ENCODE data around the gene ATP2B2. TPM values are rescaled to one million over a fixed set of nuclear protein-coding genes. Genes with fewer than 3 reads are reported as not detected.

Gene ATP2B2
- total and polyA plus RNA-seq, 10 of the 15 experiments (the other 5 are each of a cell fraction or from before 2014, with no cell fraction given) = 0.04 TPM; not detected in 9

DNA sequence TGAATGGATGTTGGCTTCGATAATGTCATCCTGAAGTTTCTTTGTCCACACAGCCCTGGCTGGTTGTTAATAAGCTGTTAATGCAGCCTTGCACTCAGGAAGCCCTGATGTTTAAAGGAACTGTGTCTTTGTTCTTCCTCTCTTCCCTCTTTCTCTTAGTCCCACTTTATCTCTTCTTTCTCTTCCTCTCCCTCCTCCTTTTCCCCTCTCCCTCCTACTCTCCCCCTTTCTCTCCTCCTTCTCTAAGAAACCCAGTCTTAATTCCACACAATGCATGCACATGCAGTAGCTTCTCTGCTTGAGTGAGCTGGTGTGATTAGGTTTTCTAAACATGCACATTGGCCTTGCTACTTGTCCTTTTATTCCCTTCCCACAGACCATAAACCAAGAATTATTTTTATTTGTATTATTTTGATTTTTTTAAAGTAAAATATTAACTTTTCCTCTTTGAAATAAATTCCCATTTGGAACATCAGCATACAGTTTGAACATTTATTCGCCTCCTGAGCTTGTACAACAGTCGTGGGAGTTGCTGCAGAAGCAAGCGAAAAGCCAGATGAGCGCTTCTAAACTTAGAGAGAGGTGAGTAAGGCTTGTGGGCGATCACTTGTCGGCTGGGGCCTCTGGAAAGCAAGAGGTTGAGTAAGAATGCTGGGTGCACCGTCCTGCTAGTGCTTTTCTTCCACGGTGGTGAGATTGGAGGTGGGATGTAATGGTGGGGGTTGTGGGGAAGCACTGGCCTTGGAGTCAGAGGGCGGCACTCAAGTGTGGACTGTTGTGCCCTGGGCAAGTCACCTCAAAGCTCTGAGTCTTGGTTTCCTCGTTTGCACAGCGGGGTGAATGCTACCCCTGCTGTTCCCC is 219.9 kb downstream of the ATP2B2 start:
- H3K9ac ChIP-seq (ENCODE audit: control insufficient read depth, insufficient read depth, low read length) = no peak overlapping the region
- ChIA-PET CTCF (interaction anchor here (0.8 kb wide), 1 partner anchor 351 kb away, joined by 4 read pairs; no protein-coding TSS in a partner anchor), RAD21 (ENCODE audit: unreplicated experiment) (no interaction called here), SMC1A (ENCODE audit: uncharacterized antibody, unreplicated experiment) (interaction anchor here (1.2 to 1.6 kb wide), 2 partner anchors 11 to 37 kb away, joined by 4 read pairs; no protein-coding TSS in a partner anchor), POLR2A (interaction anchor here (0.8 to 1.0 kb wide), 2 partner anchors 20 to 22 kb away, joined by 3 to 6 read pairs; no protein-coding TSS in a partner anchor)
- H3K4me1 ChIP-seq (ENCODE audit: control insufficient read depth, insufficient read depth, low read length) = peaks cover 7% of the 10 kb centered on the region; the same call in 1 of the 2 replicates
- DNase-seq (ENCODE audit: low read depth, low spot score) (no peak), FAIRE-seq (no peak), ATAC-seq (no peak)
- H3K27me3 ChIP-seq (replicated peaks in 1 of 2; ENCODE audit: control insufficient read depth in 2 of 2, insufficient read depth in 2 of 2, low read length in 1 of 2) = no peaks in the 10 kb centered on the region
- intact Hi-C loops (cut with micrococcal nuclease; ENCODE audit: unreplicated experiment) = no loop called here
- H3K79me2 ChIP-seq (ENCODE audit: control insufficient read depth, insufficient read depth, low read length) = no peaks in the 10 kb centered on the region
- H3K27ac ChIP-seq (ENCODE audit: control insufficient read depth, insufficient read depth) = no peak overlapping the region
- peaks cover 14 to 19% of the 10 kb centered on the region in 2 experiments for H3K36me3 ChIP-seq (ENCODE audit: control insufficient read depth in 2 of 2, insufficient read depth in 2 of 2, low read length in 1 of 2)
- WGBS (ENCODE audit: insufficient coverage, insufficient replicate concordance, low lambda C conversion rate, missing lambda C conversion rate) = 93% methylated on average over 12 of the region's 12 CpGs
- H3K4me2 ChIP-seq (ENCODE audit: control insufficient read depth, insufficient read depth) = no peak overlapping the region
- no peaks in the 10 kb centered on the region; the same call in 1 of the 2 replicates for H4K20me1 ChIP-seq (ENCODE audit: control insufficient read depth, insufficient read depth)
- H3K4me3 ChIP-seq = no peak overlapping the region
- no peak overlapping the region for H2AFZ ChIP-seq (ENCODE audit: control insufficient read depth, low read depth, low read length)
- no TSS peak for BruUV-seq (replicated peaks)
- no peaks in the 10 kb centered on the region for H3K9me3 ChIP-seq (replicated peaks; ENCODE audit: control insufficient read depth, insufficient read depth, low read length)
- in situ Hi-C loops (cut with MboI) = no loop called here
- no peak for TF ChIP-seq ZNF24 (IDR thresholded peaks at IDR 0.05)
- no peak for TF ChIP-seq GABPA (IDR thresholded peaks at IDR 0.05; ENCODE audit: low read depth)
- TF ChIP-seq TCF3 (IDR thresholded peaks at IDR 0.05; ENCODE audit: borderline replicate concordance, insufficient read depth, low read depth, low read length) = no peak
- TF ChIP-seq, protein P1, sequence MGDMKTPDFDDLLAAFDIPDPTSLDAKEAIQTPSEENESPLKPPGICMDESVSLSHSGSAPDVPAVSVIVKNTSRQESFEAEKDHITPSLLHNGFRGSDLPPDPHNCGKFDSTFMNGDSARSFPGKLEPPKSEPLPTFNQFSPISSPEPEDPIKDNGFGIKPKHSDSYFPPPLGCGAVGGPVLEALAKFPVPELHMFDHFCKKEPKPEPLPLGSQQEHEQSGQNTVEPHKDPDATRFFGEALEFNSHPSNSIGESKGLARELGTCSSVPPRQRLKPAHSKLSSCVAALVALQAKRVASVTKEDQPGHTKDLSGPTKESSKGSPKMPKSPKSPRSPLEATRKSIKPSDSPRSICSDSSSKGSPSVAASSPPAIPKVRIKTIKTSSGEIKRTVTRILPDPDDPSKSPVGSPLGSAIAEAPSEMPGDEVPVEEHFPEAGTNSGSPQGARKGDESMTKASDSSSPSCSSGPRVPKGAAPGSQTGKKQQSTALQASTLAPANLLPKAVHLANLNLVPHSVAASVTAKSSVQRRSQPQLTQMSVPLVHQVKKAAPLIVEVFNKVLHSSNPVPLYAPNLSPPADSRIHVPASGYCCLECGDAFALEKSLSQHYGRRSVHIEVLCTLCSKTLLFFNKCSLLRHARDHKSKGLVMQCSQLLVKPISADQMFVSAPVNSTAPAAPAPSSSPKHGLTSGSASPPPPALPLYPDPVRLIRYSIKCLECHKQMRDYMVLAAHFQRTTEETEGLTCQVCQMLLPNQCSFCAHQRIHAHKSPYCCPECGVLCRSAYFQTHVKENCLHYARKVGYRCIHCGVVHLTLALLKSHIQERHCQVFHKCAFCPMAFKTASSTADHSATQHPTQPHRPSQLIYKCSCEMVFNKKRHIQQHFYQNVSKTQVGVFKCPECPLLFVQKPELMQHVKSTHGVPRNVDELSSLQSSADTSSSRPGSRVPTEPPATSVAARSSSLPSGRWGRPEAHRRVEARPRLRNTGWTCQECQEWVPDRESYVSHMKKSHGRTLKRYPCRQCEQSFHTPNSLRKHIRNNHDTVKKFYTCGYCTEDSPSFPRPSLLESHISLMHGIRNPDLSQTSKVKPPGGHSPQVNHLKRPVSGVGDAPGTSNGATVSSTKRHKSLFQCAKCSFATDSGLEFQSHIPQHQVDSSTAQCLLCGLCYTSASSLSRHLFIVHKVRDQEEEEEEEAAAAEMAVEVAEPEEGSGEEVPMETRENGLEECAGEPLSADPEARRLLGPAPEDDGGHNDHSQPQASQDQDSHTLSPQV (IDR thresholded peaks at IDR 0.05) = no peak
- no peak for TF ChIP-seq NR2C1 (IDR thresholded peaks at IDR 0.05)
- TF ChIP-seq PAX8 (IDR thresholded peaks at IDR 0.05) = no peak
- TF ChIP-seq EP300 (IDR thresholded peaks at IDR 0.05; ENCODE audit: borderline replicate concordance in 1 of 2, control insufficient read depth in 1 of 2, low read depth in 2 of 2, low read length in 2 of 2) = no peak
- no peak for TF ChIP-seq RFX5 (IDR thresholded peaks at IDR 0.05; ENCODE audit: low read depth, low read length)
- no peak for TF ChIP-seq ZZZ3 (IDR thresholded peaks at IDR 0.05; ENCODE audit: control insufficient read depth, insufficient read length, low read depth)
- TF ChIP-seq EGR1 (IDR thresholded peaks at IDR 0.05; ENCODE audit: borderline replicate concordance in 1 of 2, low read depth in 2 of 2, low read length in 2 of 2) = no peak
- no peak for TF ChIP-seq IRF5 (IDR thresholded peaks at IDR 0.05; ENCODE audit: borderline replicate concordance)
- TF ChIP-seq BCL3 (IDR thresholded peaks at IDR 0.05; ENCODE audit: borderline replicate concordance, insufficient read depth, low read depth, low read length, poor library complexity, severe bottlenecking) = no peak
